Measurements from ENCODE around the gene CEMP1. TPM values are rescaled to one million over a fixed set of nuclear protein-coding genes. Genes with fewer than 3 reads are reported as not detected.
A peak's percentile ranks its signal among the peaks of the same experiment; 100 is the strongest.

Gene CEMP1
- total and polyA plus RNA-seq, 11 donors, result 0.04 to 0.27 (median 0.18) TPM; not detected in 8

- no peak for TF ChIP-seq POLR2A (IDR thresholded peaks at IDR 0.05)
- no peak for TF ChIP-seq CTCF (IDR thresholded peaks at IDR 0.05)
- intact Hi-C loops (cut with DNase I), result loop anchor here in 1 of 10 donors (10.0 kb wide), 1 partner anchor 246 kb away; the partner anchor contains the start of gene RNPS1
- DNase-seq (peak in 3 of 5 donors; percentile 56 to 75 (median 59)), ATAC-seq (peak in 1 of 4 donors; percentile 23)
- Histone ChIP-seq H3K4me1 (peaks cover 6 to 80% (median 23%) of the 10 kb centered on the region in 12 donors), H3K4me3 (no peak overlapping the region), H3K36me3 (peaks cover 0 to 1% (median 0%) of the 10 kb centered on the region in 9 donors), H3K27ac (no peak overlapping the region), H3K27me3 (no peaks in the 10 kb centered on the region), H3K9me3 (no peaks in the 10 kb centered on the region)
- 50 to 62% (median 57%) methylated on average over 24 of the region's 24 CpGs for WGBS, 4 donors
Observed at GRCh38 chr16:2511128-2511800, 19.9 kb downstream of the CEMP1 start.

- no peaks in the 10 kb centered on the region for H3K36me3 ChIP-seq
- H3K4me1 ChIP-seq, result peaks cover 0 to 63% (median 9%) of the 10 kb centered on the region in 12 donors
- no peaks in the 10 kb centered on the region for H3K9me3 ChIP-seq
- intact Hi-C loops (cut with DNase I), result loop anchor here in 5 of 10 donors (5.0 to 10.0 kb wide), 5 partner anchors 82 to 504 kb away; partner anchors contain the start of genes CCNF (in 2 of the 5) and ZNF598 (in 1 of the 5)
- DNase-seq (peak in 1 of 5 donors; percentile 56), ATAC-seq (no peak)
- WGBS, 4 donors, result 90 to 94% (median 92%) methylated on average over 14 to 18 of the region's 18 CpGs
- H3K27me3 ChIP-seq, result no peaks in the 10 kb centered on the region
- H3K27ac ChIP-seq, result peak overlapping the region in 1 of 12 donors; percentile 95
- no peak for TF ChIP-seq CTCF (IDR thresholded peaks at IDR 0.05)
- no peak for TF ChIP-seq POLR2A (IDR thresholded peaks at IDR 0.05)
- no peak overlapping the region for H3K4me3 ChIP-seq
Observed at GRCh38 chr16:2508722-2509400, 22.3 kb downstream of the CEMP1 start.

- peak; percentile 35 to 70 (median 48) for ATAC-seq
- WGBS, 4 donors, result 75 to 91% (median 89%) methylated on average over 9 to 11 of the region's 11 CpGs
- Histone ChIP-seq H3K9me3 (no peaks in the 10 kb centered on the region), H3K4me3 (peak overlapping the region in 1 of 12 donors; percentile 23), H3K27ac (peak overlapping the region in 5 of 12 donors; percentile 9 to 95 (median 28)), H3K36me3 (no peaks in the 10 kb centered on the region), H3K4me1 (peaks cover 0 to 66% (median 9%) of the 10 kb centered on the region in 12 donors), H3K27me3 (no peaks in the 10 kb centered on the region)
- peak in 4 of 5 donors; percentile 24 to 84 (median 70) for DNase-seq
- intact Hi-C loops (cut with DNase I), result loop anchor here in 5 of 10 donors (5.0 to 10.0 kb wide), 5 partner anchors 80 to 503 kb away; partner anchors contain the start of genes CCNF (in 2 of the 5) and ZNF598 (in 1 of the 5)
- TF ChIP-seq CTCF (IDR thresholded peaks at IDR 0.05) (no peak), POLR2A (IDR thresholded peaks at IDR 0.05) (no peak)
Observed at GRCh38 chr16:2507665-2508064, 23.5 kb downstream of the CEMP1 start.
